MCF 10A (cell line): ENCODE results near the gene TMEM135. TPM values are rescaled to one million over a fixed set of nuclear protein-coding genes. Genes with fewer than 3 reads are reported as not detected.

Experiments used
- BruUV-seq: library from RNA; stranded (reverse); fragments of 400-500 nt; replicated peaks from 2 replicates; lab custom pipeline; 2021; lab: Mats Ljungman, UMichigan
- CTCF ChIA-PET: fragments of 300-600 bp; sonication (Branson Sonifier 250); formaldehyde crosslinking; extraction: SDS; loops from one replicate; lab custom pipeline; 2021; ENCODE audit warnings: antibody characterized with exemption, inconsistent platforms; lab: Yijun Ruan, JAX
- POLR2A ChIA-PET: fragments of 300-600, 350-650 bp; sonication (Branson Sonifier 250); formaldehyde crosslinking; extraction: SDS; loops from one replicate; lab custom pipeline; 2020; ENCODE audit warnings: antibody characterized with exemption, inconsistent platforms; lab: Yijun Ruan, JAX
- DNase-seq: peaks from one replicate; pipeline ENCODE4 v3.0.0-alpha.2; 2018; ENCODE audit not compliant: unreplicated experiment
- H3K27ac Mint-ChIP-seq: one replicate; pipeline ENCODE4 v1.8.0; 2022; ENCODE audit warnings: mild to moderate bottlenecking, low read depth, mixed read lengths; ENCODE audit not compliant: unreplicated experiment
- H3K27me3 Mint-ChIP-seq: one replicate; pipeline ENCODE4 v1.8.0; 2022; ENCODE audit warnings: mixed read lengths; ENCODE audit not compliant: insufficient read depth, unreplicated experiment
- H3K36me3 Mint-ChIP-seq: one replicate; pipeline ENCODE4 v1.8.0; 2022; ENCODE audit warnings: mild to moderate bottlenecking, moderate library complexity, mixed read lengths; ENCODE audit not compliant: insufficient read depth, unreplicated experiment
- H3K4me1 Mint-ChIP-seq: one replicate; pipeline ENCODE4 v1.8.0; 2022; ENCODE audit warnings: mixed read lengths; ENCODE audit not compliant: insufficient read depth, unreplicated experiment
- H3K4me3 Mint-ChIP-seq: one replicate; pipeline ENCODE4 v1.8.0; 2022; ENCODE audit warnings: mild to moderate bottlenecking, moderate library complexity, mixed read lengths; ENCODE audit not compliant: unreplicated experiment
- H3K9me3 Mint-ChIP-seq: one replicate; pipeline ENCODE4 v1.8.0; 2022; ENCODE audit warnings: mixed read lengths; ENCODE audit not compliant: unreplicated experiment
- intact Hi-C: fragments of 100-400 bp; cut with micrococcal nuclease; formaldehyde crosslinking; loops from 2 replicates; pipeline ENCODE4 v1.14.1; 2022
- total RNA-seq: library from RNA; stranded (reverse); gene quantifications from 2 replicates; pipeline ENCODE4 v1.2.3, GENCODE V29; 2022
- TF ChIP-seq, protein P1 (sequence below): fragments of 200-600 bp; IDR thresholded peaks from one replicate; pipeline ENCODE4 v1.8.0; 2022; ENCODE audit warnings: antibody characterized with exemption, mild to moderate bottlenecking; ENCODE audit not compliant: unreplicated experiment

The TMEM135 gene
- total RNA-seq, 1 experiment from 2014 or later: 10.7 TPM

DNA sequence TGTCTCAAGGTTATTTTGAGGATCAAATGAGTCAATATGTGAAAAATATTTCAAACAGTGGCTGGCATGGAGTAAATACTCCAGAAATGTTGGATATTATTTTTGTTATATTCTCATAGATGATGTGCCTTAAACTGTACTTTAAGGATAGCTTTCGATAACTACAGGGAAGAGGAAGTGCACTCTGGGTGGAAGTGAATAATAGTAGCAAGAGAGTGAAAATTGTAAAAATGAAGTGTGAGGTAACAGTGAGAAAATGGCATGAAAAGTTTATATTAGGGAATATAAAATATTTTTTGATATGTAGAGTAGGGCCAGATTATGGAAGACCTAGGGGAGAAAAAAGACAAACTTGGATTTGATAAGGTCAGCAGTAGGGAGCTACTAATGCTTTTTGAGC, 258.9 kb downstream of the TMEM135 start:
- CTCF ChIA-PET: interaction anchor here (0.7 to 3.1 kb wide), 3 partner anchors 358 to 427 kb away, joined by 3 to 17 read pairs (median 4); no protein-coding TSS in a partner anchor
- POLR2A ChIA-PET: no interaction called here

DNA sequence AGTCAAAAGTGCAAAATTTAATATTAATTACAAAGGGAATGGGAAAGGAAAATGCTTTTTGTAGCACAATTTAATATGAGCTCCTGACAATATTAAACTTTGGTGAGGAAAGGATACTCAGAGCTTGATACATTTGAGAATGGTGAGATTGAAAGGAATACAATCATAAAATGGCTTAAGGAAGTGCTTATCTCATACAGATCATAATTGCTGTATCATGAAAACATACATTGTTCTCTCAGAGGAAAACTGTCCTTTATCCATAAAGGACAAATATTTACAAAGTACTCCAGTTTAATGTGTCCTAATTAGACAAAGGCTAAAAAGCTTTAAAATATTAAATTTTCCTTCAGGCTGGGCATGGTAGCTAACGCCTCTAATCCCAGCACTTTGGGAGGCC, 260.4 kb downstream of the TMEM135 start:
- DNase-seq: no peak
- intact Hi-C loops: no loop called here
- Mint-ChIP-seq H3K9me3 (no peaks in the 10 kb centered on the region), H3K27me3 (no peaks in the 10 kb centered on the region), H3K27ac (no peak overlapping the region), H3K36me3 (no peaks in the 10 kb centered on the region), H3K4me3 (no peak overlapping the region), H3K4me1 (no peaks in the 10 kb centered on the region)
- BruUV-seq: no TSS peak
- ChIA-PET CTCF (interaction anchor here (4.3 kb wide), 1 partner anchor 359 kb away, joined by 49 read pairs; no protein-coding TSS in a partner anchor), POLR2A (interaction anchor here (0.5 kb wide), 1 partner anchor 16 kb away, joined by 3 read pairs; no protein-coding TSS in a partner anchor)
- TF ChIP-seq, protein P1, sequence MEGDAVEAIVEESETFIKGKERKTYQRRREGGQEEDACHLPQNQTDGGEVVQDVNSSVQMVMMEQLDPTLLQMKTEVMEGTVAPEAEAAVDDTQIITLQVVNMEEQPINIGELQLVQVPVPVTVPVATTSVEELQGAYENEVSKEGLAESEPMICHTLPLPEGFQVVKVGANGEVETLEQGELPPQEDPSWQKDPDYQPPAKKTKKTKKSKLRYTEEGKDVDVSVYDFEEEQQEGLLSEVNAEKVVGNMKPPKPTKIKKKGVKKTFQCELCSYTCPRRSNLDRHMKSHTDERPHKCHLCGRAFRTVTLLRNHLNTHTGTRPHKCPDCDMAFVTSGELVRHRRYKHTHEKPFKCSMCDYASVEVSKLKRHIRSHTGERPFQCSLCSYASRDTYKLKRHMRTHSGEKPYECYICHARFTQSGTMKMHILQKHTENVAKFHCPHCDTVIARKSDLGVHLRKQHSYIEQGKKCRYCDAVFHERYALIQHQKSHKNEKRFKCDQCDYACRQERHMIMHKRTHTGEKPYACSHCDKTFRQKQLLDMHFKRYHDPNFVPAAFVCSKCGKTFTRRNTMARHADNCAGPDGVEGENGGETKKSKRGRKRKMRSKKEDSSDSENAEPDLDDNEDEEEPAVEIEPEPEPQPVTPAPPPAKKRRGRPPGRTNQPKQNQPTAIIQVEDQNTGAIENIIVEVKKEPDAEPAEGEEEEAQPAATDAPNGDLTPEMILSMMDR: no peak

More for the DNA sequence above, 258.9 kb downstream of the TMEM135 start:
- intact Hi-C loops: no loop called here
- Mint-ChIP-seq H3K36me3 (no peaks in the 10 kb centered on the region), H3K9me3 (no peaks in the 10 kb centered on the region), H3K27me3 (no peaks in the 10 kb centered on the region), H3K4me3 (no peak overlapping the region), H3K4me1 (peaks cover 4% of the 10 kb centered on the region), H3K27ac (no peak overlapping the region)
- BruUV-seq: no TSS peak
- TF ChIP-seq, protein P1: no peak
- DNase-seq: no peak

DNA sequence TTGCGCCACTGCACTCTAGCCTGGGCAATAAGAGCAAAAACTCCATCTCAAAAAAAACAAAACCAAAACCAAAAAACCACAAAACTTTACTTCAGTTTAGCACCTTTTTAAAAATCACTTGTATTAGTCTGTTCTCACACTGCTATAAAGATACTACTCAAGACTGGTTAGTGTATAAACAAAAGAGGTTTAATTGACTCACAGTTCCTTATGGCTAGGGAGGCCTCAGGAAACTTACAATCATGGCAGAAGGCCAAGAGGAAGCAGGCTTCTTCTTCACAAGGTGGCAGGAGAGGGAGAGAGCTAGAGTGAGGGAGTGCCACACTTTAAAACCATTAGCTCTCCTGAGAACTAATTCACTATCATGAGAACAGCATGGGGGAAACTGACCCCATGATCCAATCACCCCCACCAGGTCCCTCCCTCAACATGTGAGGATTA, 261.3 kb downstream of the TMEM135 start:
- peaks cover 2% of the 10 kb centered on the region for H3K36me3 Mint-ChIP-seq
- H3K4me1 Mint-ChIP-seq: no peaks in the 10 kb centered on the region
- BruUV-seq: no TSS peak
- POLR2A ChIA-PET: no interaction called here
- CTCF ChIA-PET: interaction anchor here (0.7 to 4.3 kb wide), 3 partner anchors 303 to 360 kb away, joined by 3 to 49 read pairs (median 6); no protein-coding TSS in a partner anchor
- H3K4me3 Mint-ChIP-seq: no peak overlapping the region
- intact Hi-C loops: no loop called here
- TF ChIP-seq, protein P1: no peak
- no peak overlapping the region for H3K27ac Mint-ChIP-seq
- no peaks in the 10 kb centered on the region for H3K27me3 Mint-ChIP-seq
- no peaks in the 10 kb centered on the region for H3K9me3 Mint-ChIP-seq
- peak; percentile 6 for DNase-seq

DNA sequence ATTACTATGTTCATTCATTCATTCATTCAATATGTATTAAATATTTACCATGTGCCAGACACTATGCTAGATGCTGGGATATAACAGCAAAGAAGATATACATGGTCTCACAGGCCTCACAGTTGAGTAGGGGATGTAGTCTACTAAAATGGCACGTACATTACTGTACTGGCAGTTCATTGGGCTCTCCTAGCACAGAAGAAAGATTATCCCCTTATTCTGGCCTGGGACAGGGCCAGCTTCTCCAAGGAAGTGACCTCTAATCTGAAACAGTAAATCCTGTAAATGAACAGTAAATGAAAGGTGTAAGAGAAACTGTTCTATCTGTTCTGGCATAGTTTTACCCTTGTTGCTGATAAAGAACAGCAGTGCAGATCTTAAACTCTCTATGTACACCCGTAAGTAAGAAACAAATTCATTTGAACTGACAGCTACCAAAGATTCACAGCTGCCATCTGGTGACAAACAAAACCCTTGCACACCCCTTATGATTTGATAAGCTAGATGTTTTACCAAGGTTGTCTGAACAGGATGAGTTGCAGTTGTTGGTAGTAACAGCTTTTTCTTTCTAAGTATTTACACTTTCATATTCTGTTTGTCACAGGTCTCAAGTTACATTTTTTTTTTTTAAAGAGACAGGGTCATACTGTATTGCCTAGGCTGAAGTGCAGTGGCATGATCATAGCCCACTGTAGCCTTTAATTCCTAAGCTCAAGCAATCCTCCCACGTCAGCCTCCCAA, 263.1 kb downstream of the TMEM135 start:
- Mint-ChIP-seq H3K27me3 (no peaks in the 10 kb centered on the region), H3K9me3 (no peaks in the 10 kb centered on the region), H3K27ac (no peak overlapping the region), H3K4me1 (no peaks in the 10 kb centered on the region), H3K4me3 (no peak overlapping the region), H3K36me3 (peaks cover 11% of the 10 kb centered on the region)
- no peak for DNase-seq
- POLR2A ChIA-PET: interaction anchor here (1.1 kb wide), 1 partner anchor 430 kb away, joined by 3 read pairs; no protein-coding TSS in a partner anchor
- intact Hi-C loops: no loop called here
- no TSS peak for BruUV-seq
- TF ChIP-seq, protein P1: no peak
- CTCF ChIA-PET: interaction anchor here (0.5 to 4.3 kb wide), 11 partner anchors 10 to 1269 kb away, joined by 3 to 49 read pairs (median 4); no protein-coding TSS in a partner anchor
